K562 (cell line): ENCODE data around the gene POLA1. TPM values are rescaled to one million over a fixed set of nuclear protein-coding genes. Genes with fewer than 3 reads are reported as not detected.

Experiments used
- ATAC-seq: fragments of 200-7000 bp; cut with Tn5 transposase; 3 replicates; pipeline ENCODE4 v1.9.1; 2020; ENCODE audit warnings: moderate library complexity
- BruUV-seq: library from RNA; stranded (reverse); fragments of 400-500 nt; replicated peaks from 2 replicates; lab custom pipeline; 2021; lab: Mats Ljungman, UMichigan
- CTCF ChIA-PET: fragments of 300-600 bp; formaldehyde crosslinking; extraction: SDS; loops from one replicate; lab custom pipeline; 2021; ENCODE audit warnings: low intra/inter-chr PET ratio; lab: Yijun Ruan, JAX
- POLR2A ChIA-PET: fragments of 300-600, 350-650 bp; sonication (Branson Sonifier 250); formaldehyde crosslinking; extraction: SDS; loops from one replicate; lab custom pipeline; 2021; ENCODE audit warnings: antibody characterized with exemption, inconsistent platforms; lab: Yijun Ruan, JAX
- DNase-seq, 4 experiments: peaks; one replicate each; pipeline versions ENCODE4 v3.0.0 to v3.0.0-alpha.2; 2011 to 2018; ENCODE audit warnings: low spot score in 3 of 4, mixed read lengths in 3 of 4; ENCODE audit errors: extremely low read depth in 1 of 4
- FAIRE-seq: peaks from 2 replicates; lab custom pipeline; 2011; peaks lifted over from hg19 to GRCh38; lab: Jason Lieb, UNC
- H2AFZ ChIP-seq: 2 replicates; pipeline ENCODE4 v1.6.0; 2011; ENCODE audit warnings: low read depth, low read length, control low read depth, inconsistent platforms
- H3K27ac ChIP-seq: fragments of 200-600 bp; 3 replicates; pipeline ENCODE4 v1.8.0; 2011; ENCODE audit warnings: low read depth, mild to moderate bottlenecking, control low read depth, inconsistent platforms, low read length, moderate library complexity, mixed read lengths; ENCODE audit errors: extremely low read depth
- H3K27me3 ChIP-seq, 2 experiments: fragments of 300-600 bp in 1 of 2; 2 replicates in 1 of 2; 3 replicates in 1 of 2; pipeline versions ENCODE4 v1.6.0 to v1.8.0; 2011; ENCODE audit warnings: inconsistent platforms in 2 of 2, low read length in 2 of 2, mild to moderate bottlenecking in 1 of 2, mixed read lengths in 1 of 2, moderate library complexity in 1 of 2; ENCODE audit not compliant: control insufficient read depth in 2 of 2, insufficient read depth in 2 of 2
- H3K36me3 ChIP-seq: fragments of 300-600 bp; 3 replicates; pipeline ENCODE4 v1.8.0; 2011; ENCODE audit warnings: mild to moderate bottlenecking, low read length, inconsistent platforms; ENCODE audit not compliant: control insufficient read depth, insufficient read depth
- H3K4me1 ChIP-seq, 2 experiments: fragments of 200-600 bp in 1 of 2; replicated peaks in 1 of 2; 2 replicates in 1 of 2; 3 replicates in 1 of 2; pipeline versions ENCODE4 v1.5.1 to v1.8.0; 2011; ENCODE audit warnings: inconsistent platforms in 2 of 2, low read length in 2 of 2, mild to moderate bottlenecking in 1 of 2, mixed read lengths in 1 of 2, moderate library complexity in 1 of 2; ENCODE audit not compliant: control insufficient read depth in 2 of 2, insufficient read depth in 2 of 2
- H3K4me2 ChIP-seq: 2 replicates; pipeline ENCODE4 v1.6.1; 2011; ENCODE audit warnings: low read length, control low read depth, inconsistent platforms, mixed read lengths; ENCODE audit not compliant: insufficient read depth
- H3K4me3 ChIP-seq: fragments of 200-600 bp; sonication (generic), shearing (Covaris generic); 2 replicates; pipeline ENCODE4 v1.5.1; 2016; ENCODE audit warnings: control low read depth, inconsistent platforms
- H3K79me2 ChIP-seq: fragments of 200-600 bp; 3 replicates; pipeline ENCODE4 v1.8.0; 2011; ENCODE audit warnings: low read length, inconsistent platforms; ENCODE audit not compliant: control insufficient read depth, insufficient read depth
- H3K9ac ChIP-seq, 2 experiments: 2 replicates each; pipeline versions ENCODE4 v1.6.0 to v1.6.1; 2011; ENCODE audit warnings: low read depth in 2 of 2, low read length in 2 of 2, control low read depth in 1 of 2, inconsistent platforms in 1 of 2, mild to moderate bottlenecking in 1 of 2, mixed read lengths in 1 of 2; ENCODE audit not compliant: insufficient read depth in 1 of 2
- H3K9me1 ChIP-seq: one replicate; pipeline ENCODE4 v1.6.0; 2011; ENCODE audit warnings: inconsistent platforms, mild to moderate bottlenecking, low read length, moderate library complexity; ENCODE audit not compliant: control insufficient read depth, insufficient read depth
- H3K9me3 ChIP-seq: replicated peaks from 2 replicates; pipeline ENCODE4 v1.5.1; 2011; ENCODE audit warnings: low read depth, low read length, inconsistent platforms; ENCODE audit not compliant: control insufficient read depth, insufficient read depth
- H4K20me1 ChIP-seq: replicated peaks from 2 replicates; pipeline ENCODE4 v1.6.1; 2011; ENCODE audit warnings: low read length, inconsistent platforms, mixed read lengths; ENCODE audit not compliant: control insufficient read depth, insufficient read depth
- CBX3 ChIP-seq, 2 experiments: IDR thresholded peaks; 1 replicate in 1 of 2; 2 replicates in 1 of 2; pipeline ENCODE4 v1.6.1; 2012; ENCODE audit warnings: inconsistent platforms in 2 of 2, low read length in 2 of 2, borderline replicate concordance in 1 of 2, control low read depth in 1 of 2
- HEY1 ChIP-seq: fragments of 250-450 bp; sonication (Bioruptor Pico); IDR thresholded peaks from 2 replicates; pipeline ENCODE4 v1.5.0; 2020; ENCODE audit warnings: mild to moderate bottlenecking, moderate library complexity, borderline replicate concordance
- HNRNPH1 ChIP-seq: fragments of 200-400 bp; formaldehyde crosslinking; optimal IDR thresholded peaks from 2 replicates; pipeline ENCODE3; 2017; ENCODE audit warnings: low read depth, mild to moderate bottlenecking, low read length, moderate library complexity
- KAT8 ChIP-seq: fragments of 450-650 bp; IDR thresholded peaks from 2 replicates; pipeline ENCODE4 v1.6.1; 2016; ENCODE audit warnings: low read depth, mild to moderate bottlenecking
- MECOM ChIP-seq: fragments of 250-450 bp; sonication (Bioruptor Pico); IDR thresholded peaks from 2 replicates; pipeline ENCODE4 v1.8.0; 2022; ENCODE audit warnings: inconsistent platforms
- NCOR1 ChIP-seq: fragments of 450-650 bp; IDR thresholded peaks from 2 replicates; pipeline ENCODE4 v1.6.1; 2016; ENCODE audit warnings: mild to moderate bottlenecking, moderate library complexity
- NFATC3 ChIP-seq: fragments of 450-650 bp; IDR thresholded peaks from 2 replicates; pipeline ENCODE4 v1.6.1; 2017; ENCODE audit warnings: mild to moderate bottlenecking
- POLR2A ChIP-seq: fragments of 450-650 bp; conservative IDR thresholded peaks from 2 replicates; pipeline ENCODE4 v1.6.1; 2016
- RREB1 ChIP-seq: fragments of 250-450 bp; sonication (Bioruptor Pico); IDR thresholded peaks from 2 replicates; pipeline ENCODE4 v1.4.0; 2020
- SOX6 ChIP-seq: fragments of 450-650 bp; IDR thresholded peaks from 2 replicates; pipeline ENCODE4 v1.6.1; 2014; ENCODE audit warnings: mild to moderate bottlenecking
- ZNF175 ChIP-seq: fragments of 200-800 bp; sonication (Bioruptor generic); IDR thresholded peaks from 2 replicates; pipeline ENCODE4 v1.6.1; 2016; ENCODE audit warnings: low read depth, mild to moderate bottlenecking, missing genetic modification characterization, missing compliant biosample characterization
- WGBS: fragments of 100-300 bp; shearing (Covaris generic); methylation state at CpG from one replicate; pipeline ENCODE4 v1.1.6; 2016; ENCODE audit warnings: low coverage, mixed read lengths; ENCODE audit not compliant: insufficient coverage; ENCODE audit errors: missing lambda C conversion rate; 5-methylcytosine and 5-hydroxymethylcytosine counted together
- in situ Hi-C: fragments of 300-500 bp; cut with MboI; formaldehyde crosslinking; loops from 4 replicates; pipeline ENCODE4 v1.15.0; 2018; ENCODE audit warnings: inconsistent platforms, mixed read lengths
- intact Hi-C: fragments of 100-400 bp; cut with micrococcal nuclease; formaldehyde crosslinking; loops from 2 replicates; pipeline ENCODE4 v1.14.2; 2022
- polyA plus RNA-seq, 8 experiments: library from polyadenylated mRNA; depleted of rRNA in 4 of 8; stranded (reverse) in 5 of 8; unstranded in 3 of 8; fragments of >200 nt; fragmentation: Nextera tagmentation in 2 of 8; fragmentation: Illumina TruSeq in 1 of 8; extraction: Ambion mirVana in 2 of 8; extraction: Trizol in 1 of 8; gene quantifications; 2 replicates each; pipeline versions ENCODE4 v1.2.1 to v1.2.3, GENCODE V29; 2011 to 2014; ENCODE audit warnings: inconsistent platforms in 1 of 8, missing spikeins in 1 of 8
- total RNA-seq, 7 experiments: library from RNA; depleted of rRNA in 6 of 7; stranded (reverse); fragments of >200 nt in 6 of 7; fragmentation: Illumina TruSeq in 2 of 7; extraction: Trizol in 2 of 7; gene quantifications; 2 replicates each; pipeline versions ENCODE4 v1.2.1 to v1.2.3, GENCODE V29; 2011 to 2021; ENCODE audit warnings: low replicate concordance in 1 of 7
- TF ChIP-seq, protein P1 (sequence below): fragments of 150-350 bp; IDR thresholded peaks from 2 replicates; pipeline ENCODE4 v1.6.1; 2014; ENCODE audit warnings: low read depth, mild to moderate bottlenecking, low read length, borderline replicate concordance
- TF ChIP-seq, protein P2 (sequence below): fragments of 450-650 bp; IDR thresholded peaks from one replicate; pipeline ENCODE4 v1.6.1; 2018; ENCODE audit warnings: mild to moderate bottlenecking, moderate library complexity; ENCODE audit not compliant: partially characterized antibody

Gene POLA1
- total and polyA plus RNA-seq, 9 of the 15 experiments (the other 6 are each of a cell fraction or from before 2014, with no cell fraction given): 8.6 to 48.4 (median 27.4) TPM

DNA sequence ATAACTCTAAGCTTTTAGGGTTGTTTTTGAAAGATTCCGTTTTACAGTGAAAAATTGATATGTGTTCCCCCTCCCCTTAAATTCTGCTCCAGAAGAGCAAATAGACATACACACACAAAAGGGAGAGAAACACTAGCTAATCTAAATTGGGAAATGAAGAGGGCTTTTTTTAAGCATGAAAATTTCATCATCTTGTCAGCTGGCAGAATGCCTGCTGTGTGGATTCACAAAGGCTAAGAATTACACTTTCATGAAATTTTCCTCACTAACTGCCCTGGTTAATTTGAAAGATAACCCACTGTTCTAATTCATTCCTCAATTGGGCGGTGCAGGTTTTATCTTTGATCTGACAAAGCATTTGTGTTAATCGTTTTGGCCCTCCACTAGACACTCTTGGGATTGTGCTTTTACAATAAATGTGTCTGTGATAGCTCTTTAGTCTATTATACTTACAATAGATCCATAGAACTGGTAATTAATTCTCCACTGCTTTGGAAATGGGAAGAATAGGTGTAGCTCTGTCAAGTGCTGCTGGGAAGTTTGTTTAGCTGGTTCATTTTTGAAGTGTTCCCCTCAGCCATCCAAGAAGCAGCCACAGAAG is 152.9 kb downstream of the POLA1 start:
- Histone ChIP-seq H3K79me2 (no peaks in the 10 kb centered on the region), H3K4me2 (no peak overlapping the region), H3K9me1 (no peaks in the 10 kb centered on the region), H4K20me1 (no peaks in the 10 kb centered on the region), H3K9me3 (no peaks in the 10 kb centered on the region), H3K4me3 (no peak overlapping the region), H3K27ac (no peak overlapping the region), H3K9ac (no peak overlapping the region), H2AFZ (no peak overlapping the region), H3K4me1 (no peaks in the 10 kb centered on the region), H3K27me3 (no peaks in the 10 kb centered on the region), H3K36me3 (peaks cover 70% of the 10 kb centered on the region)
- ChIA-PET CTCF (no interaction called here), POLR2A (no interaction called here)
- intact Hi-C loops: no loop called here
- ATAC-seq (no peak), DNase-seq (no peak), FAIRE-seq (no peak)
- 52% methylated on average over 3 of the region's 3 CpGs for WGBS
- in situ Hi-C loops: no loop called here
- BruUV-seq: no TSS peak
- TF ChIP-seq CBX3 (IDR thresholded peaks at IDR 0.05; ENCODE audit: borderline replicate concordance in 1 of 2, low read length in 2 of 2) (no peak), NFATC3 (no peak), POLR2A (no peak), SOX6 (no peak), KAT8 (no peak), ZNF175 (CRISPR knock-in tag) (no peak), RREB1 (CRISPR knock-in tag) (no peak), HEY1 (CRISPR knock-in tag) (no peak), MECOM (CRISPR knock-in tag) (no peak), NCOR1 (no peak), HNRNPH1 (no peak)
- TF ChIP-seq, protein P1, sequence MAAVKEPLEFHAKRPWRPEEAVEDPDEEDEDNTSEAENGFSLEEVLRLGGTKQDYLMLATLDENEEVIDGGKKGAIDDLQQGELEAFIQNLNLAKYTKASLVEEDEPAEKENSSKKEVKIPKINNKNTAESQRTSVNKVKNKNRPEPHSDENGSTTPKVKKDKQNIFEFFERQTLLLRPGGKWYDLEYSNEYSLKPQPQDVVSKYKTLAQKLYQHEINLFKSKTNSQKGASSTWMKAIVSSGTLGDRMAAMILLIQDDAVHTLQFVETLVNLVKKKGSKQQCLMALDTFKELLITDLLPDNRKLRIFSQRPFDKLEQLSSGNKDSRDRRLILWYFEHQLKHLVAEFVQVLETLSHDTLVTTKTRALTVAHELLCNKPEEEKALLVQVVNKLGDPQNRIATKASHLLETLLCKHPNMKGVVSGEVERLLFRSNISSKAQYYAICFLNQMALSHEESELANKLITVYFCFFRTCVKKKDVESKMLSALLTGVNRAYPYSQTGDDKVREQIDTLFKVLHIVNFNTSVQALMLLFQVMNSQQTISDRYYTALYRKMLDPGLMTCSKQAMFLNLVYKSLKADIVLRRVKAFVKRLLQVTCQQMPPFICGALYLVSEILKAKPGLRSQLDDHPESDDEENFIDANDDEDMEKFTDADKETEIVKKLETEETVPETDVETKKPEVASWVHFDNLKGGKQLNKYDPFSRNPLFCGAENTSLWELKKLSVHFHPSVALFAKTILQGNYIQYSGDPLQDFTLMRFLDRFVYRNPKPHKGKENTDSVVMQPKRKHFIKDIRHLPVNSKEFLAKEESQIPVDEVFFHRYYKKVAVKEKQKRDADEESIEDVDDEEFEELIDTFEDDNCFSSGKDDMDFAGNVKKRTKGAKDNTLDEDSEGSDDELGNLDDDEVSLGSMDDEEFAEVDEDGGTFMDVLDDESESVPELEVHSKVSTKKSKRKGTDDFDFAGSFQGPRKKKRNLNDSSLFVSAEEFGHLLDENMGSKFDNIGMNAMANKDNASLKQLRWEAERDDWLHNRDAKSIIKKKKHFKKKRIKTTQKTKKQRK: no peak
- TF ChIP-seq, protein P2, sequence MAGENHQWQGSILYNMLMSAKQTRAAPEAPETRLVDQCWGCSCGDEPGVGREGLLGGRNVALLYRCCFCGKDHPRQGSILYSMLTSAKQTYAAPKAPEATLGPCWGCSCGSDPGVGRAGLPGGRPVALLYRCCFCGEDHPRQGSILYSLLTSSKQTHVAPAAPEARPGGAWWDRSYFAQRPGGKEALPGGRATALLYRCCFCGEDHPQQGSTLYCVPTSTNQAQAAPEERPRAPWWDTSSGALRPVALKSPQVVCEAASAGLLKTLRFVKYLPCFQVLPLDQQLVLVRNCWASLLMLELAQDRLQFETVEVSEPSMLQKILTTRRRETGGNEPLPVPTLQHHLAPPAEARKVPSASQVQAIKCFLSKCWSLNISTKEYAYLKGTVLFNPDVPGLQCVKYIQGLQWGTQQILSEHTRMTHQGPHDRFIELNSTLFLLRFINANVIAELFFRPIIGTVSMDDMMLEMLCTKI: no peak
